Measurements from ENCODE around the gene CD300LB. TPM values are rescaled to one million over a fixed set of nuclear protein-coding genes. Genes with fewer than 3 reads are reported as not detected.

CD300LB gene
- total RNA-seq, 1 donor from 2014 or later, result not detected

- CTCF ChIA-PET, result interaction anchor here (1.1 kb wide), 1 partner anchor 17 kb away, joined by 3 read pairs; no protein-coding TSS in a partner anchor
- Mint-ChIP-seq H3K9me3 (no peaks in the 10 kb centered on the region), H3K4me3 (no peak overlapping the region), H3K4me1 (peaks cover 3% of the 10 kb centered on the region), H3K27me3 (peaks cover 29% of the 10 kb centered on the region), H3K27ac (no peak overlapping the region), H3K36me3 (ENCODE audit: low read depth) (no peaks in the 10 kb centered on the region)
- no peak for ATAC-seq (ENCODE audit: low read depth)
- DNase-seq, result no peak
- no peak for TF ChIP-seq CTCF (IDR thresholded peaks at IDR 0.05)
- intact Hi-C loops (cut with micrococcal nuclease), result no loop called here
- POLR2A ChIA-PET, result no interaction called here
Observed at GRCh38 chr17:74573169-74573568, 41.9 kb upstream of the CD300LB start.

DNA sequence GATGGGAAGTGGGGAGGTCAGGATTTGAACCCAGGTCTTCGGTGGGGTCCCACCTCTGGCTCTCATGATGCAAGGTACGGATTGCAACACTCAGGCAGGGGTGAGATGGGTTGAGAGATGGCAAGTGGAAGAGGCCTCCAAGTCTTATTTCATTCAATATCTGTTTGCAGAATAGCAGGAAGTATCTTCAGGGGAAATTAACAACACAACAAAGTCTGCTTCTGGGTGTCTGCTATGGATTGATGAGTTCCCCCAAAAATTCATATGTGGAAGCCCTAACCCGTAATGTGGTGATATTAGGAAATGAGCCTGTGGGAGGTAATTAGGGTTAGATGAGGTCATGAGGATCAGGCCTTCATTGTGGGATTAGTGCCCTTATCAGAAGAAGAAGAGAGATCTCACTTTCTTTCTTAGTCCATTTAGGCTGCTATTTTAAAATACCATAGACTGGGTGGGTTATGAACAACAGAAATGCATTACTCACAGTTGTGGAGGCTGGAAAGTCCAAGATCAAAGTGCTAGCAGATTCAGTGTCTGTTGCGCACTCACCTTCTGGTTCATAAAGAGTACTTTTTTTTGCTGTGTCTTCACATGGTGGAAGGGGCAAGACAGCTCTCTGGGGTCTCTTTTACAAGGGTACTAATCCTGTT, 40.5 kb upstream of the CD300LB start:
- Mint-ChIP-seq H3K36me3 (ENCODE audit: low read depth) (no peaks in the 10 kb centered on the region), H3K27ac (no peak overlapping the region), H3K27me3 (peaks cover 29% of the 10 kb centered on the region), H3K4me1 (peaks cover 3% of the 10 kb centered on the region), H3K9me3 (no peaks in the 10 kb centered on the region), H3K4me3 (no peak overlapping the region)
- DNase-seq, result no peak
- no peak for ATAC-seq (ENCODE audit: low read depth)
- intact Hi-C loops (cut with micrococcal nuclease), result no loop called here
- TF ChIP-seq CTCF (IDR thresholded peaks at IDR 0.05), result no peak
- ChIA-PET POLR2A (no interaction called here), CTCF (interaction anchor here (0.8 kb wide), 1 partner anchor 165 kb away, joined by 3 read pairs; no protein-coding TSS in a partner anchor)

DNA sequence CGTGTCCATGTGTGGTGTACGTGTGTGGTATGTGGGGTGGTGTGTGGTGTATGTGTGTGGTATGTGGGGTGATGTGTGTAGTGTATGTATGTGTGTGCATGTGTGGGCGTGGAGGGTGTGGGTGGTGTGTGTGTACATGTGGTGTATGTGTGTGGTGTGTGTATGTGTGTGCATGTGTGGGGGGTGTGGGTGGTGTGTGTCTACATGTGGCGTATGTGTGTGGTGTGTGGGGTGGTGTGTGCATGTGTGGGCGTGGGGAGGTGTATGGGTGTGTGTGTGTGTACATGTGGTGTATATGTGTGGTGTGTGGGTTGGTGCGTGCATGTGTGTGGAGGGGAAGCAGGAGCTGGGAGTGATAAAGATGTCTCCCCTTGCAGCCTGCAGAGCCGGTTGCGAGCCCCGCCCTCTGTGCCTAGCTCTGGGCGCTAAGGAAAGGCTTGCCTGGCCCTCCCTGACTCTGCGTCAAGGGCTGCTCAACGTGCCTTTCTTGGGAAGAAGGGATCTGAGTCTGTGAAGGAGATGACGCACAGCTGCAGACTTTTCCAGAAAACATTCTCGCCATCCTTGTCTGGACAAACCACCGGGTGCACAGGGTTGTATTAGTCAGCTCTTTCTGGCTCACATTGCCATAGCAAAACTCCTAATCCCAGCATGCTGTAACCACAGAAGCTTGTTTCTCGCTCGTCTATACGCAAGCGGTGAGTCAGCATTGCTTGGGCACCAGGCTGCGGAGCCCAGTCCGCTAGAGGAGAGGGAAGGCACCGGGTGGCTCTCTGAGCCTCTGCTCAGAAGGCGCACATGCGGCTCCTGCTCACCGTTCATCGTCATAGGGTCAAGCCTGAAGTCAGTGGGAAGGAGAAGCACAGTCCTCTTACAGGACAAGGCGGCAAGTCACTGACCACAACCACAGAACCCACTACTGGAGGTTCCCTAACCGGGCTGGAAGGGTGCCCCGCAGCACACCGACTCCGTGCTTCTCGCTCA, 38.0 kb upstream of the CD300LB start:
- no peak for DNase-seq
- Mint-ChIP-seq H3K4me3 (no peak overlapping the region), H3K4me1 (peaks cover 3% of the 10 kb centered on the region), H3K9me3 (no peaks in the 10 kb centered on the region), H3K27ac (no peak overlapping the region), H3K36me3 (ENCODE audit: low read depth) (no peaks in the 10 kb centered on the region), H3K27me3 (peaks cover 35% of the 10 kb centered on the region)
- intact Hi-C loops (cut with micrococcal nuclease), result loop anchor here (5.0 kb wide), 1 partner anchor 293 kb away; no protein-coding TSS in a partner anchor
- no peak for TF ChIP-seq CTCF (IDR thresholded peaks at IDR 0.05)
- ChIA-PET POLR2A (no interaction called here), CTCF (no interaction called here)
- ATAC-seq (ENCODE audit: low read depth), result peak; percentile 25

GRCh38 chr17:74568106-74568873, 37.0 kb upstream of the CD300LB start:
- ChIA-PET CTCF (interaction anchor here (1.2 to 3.3 kb wide), 3 partner anchors 8 to 169 kb away, joined by 6 to 21 read pairs (median 19); partner anchors contain the start of gene RAB37), POLR2A (interaction anchor here (0.6 kb wide), 1 partner anchor 805 kb away, joined by 8 read pairs; no protein-coding TSS in a partner anchor)
- no peaks in the 10 kb centered on the region for H3K36me3 Mint-ChIP-seq (ENCODE audit: low read depth)
- peaks cover 3% of the 10 kb centered on the region for H3K4me1 Mint-ChIP-seq
- no peak overlapping the region for H3K4me3 Mint-ChIP-seq
- DNase-seq (no peak), ATAC-seq (ENCODE audit: low read depth) (no peak)
- H3K27ac Mint-ChIP-seq, result no peak overlapping the region
- H3K9me3 Mint-ChIP-seq, result no peaks in the 10 kb centered on the region
- intact Hi-C loops (cut with micrococcal nuclease), result loop anchor here (5.0 kb wide), 1 partner anchor 294 kb away; no protein-coding TSS in a partner anchor
- no peak for TF ChIP-seq CTCF (IDR thresholded peaks at IDR 0.05)
- peaks cover 41% of the 10 kb centered on the region for H3K27me3 Mint-ChIP-seq
